PC-9 (cell line): ENCODE data around the gene IMP4. TPM values are rescaled to one million over a fixed set of nuclear protein-coding genes. Genes with fewer than 3 reads are reported as not detected.

Experiments used
- BruUV-seq: library from RNA; stranded (reverse); fragments of 400-500 nt; replicated peaks from 2 replicates; lab custom pipeline; 2021; lab: Mats Ljungman, UMichigan
- CTCF ChIA-PET: fragments of 300-600 bp; sonication (Branson Sonifier 250); formaldehyde crosslinking; loops from one replicate; lab custom pipeline; 2022; ENCODE audit warnings: antibody characterized with exemption; lab: Charles Lee
- POLR2A ChIA-PET: fragments of 300-600 bp; sonication (Branson Sonifier 250); formaldehyde crosslinking; loops from one replicate; lab custom pipeline; 2022; ENCODE audit warnings: antibody characterized with exemption; ENCODE audit not compliant: unreplicated experiment; lab: Charles Lee
- DNase-seq, 2 experiments: peaks; one replicate each; pipeline versions ENCODE4 v3.0.0 to v3.0.0-alpha.2; 2015 to 2022; ENCODE audit warnings: mixed read lengths in 1 of 2
- H2AFZ ChIP-seq: fragments of 200-600 bp; sonication (generic); 2 replicates; pipeline ENCODE4 v1.8.1; 2017; ENCODE audit warnings: antibody characterized with exemption
- H3F3A ChIP-seq: fragments of 200-600 bp; sonication (generic); 2 replicates; pipeline ENCODE4 v1.8.1; 2017; ENCODE audit warnings: antibody characterized with exemption, mild to moderate bottlenecking, low read depth; ENCODE audit not compliant: insufficient read depth
- H3K27ac ChIP-seq: fragments of 200-600 bp; sonication (generic); 2 replicates; pipeline ENCODE4 v1.6.1; 2016; ENCODE audit warnings: mixed run types
- H3K27me3 ChIP-seq: fragments of 200-600 bp; sonication (generic); 2 replicates; pipeline ENCODE4 v1.6.1; 2016; ENCODE audit warnings: low read depth, mixed run types; ENCODE audit not compliant: insufficient read depth
- H3K36me3 ChIP-seq: fragments of 200-600 bp; sonication (generic); 2 replicates; pipeline ENCODE4 v1.6.1; 2016; ENCODE audit warnings: low read depth, mixed run types
- H3K4me1 ChIP-seq: fragments of 200-600 bp; sonication (generic); replicated peaks from 2 replicates; pipeline ENCODE4 v1.6.1; 2016; ENCODE audit warnings: mixed run types; ENCODE audit not compliant: insufficient read depth
- H3K4me2 ChIP-seq: fragments of 200-600 bp; sonication (generic); 2 replicates; pipeline ENCODE4 v1.6.1; 2017; ENCODE audit warnings: mixed run types
- H3K4me3 ChIP-seq: fragments of 200-600 bp; sonication (generic); 2 replicates; pipeline ENCODE4 v1.6.1; 2016; ENCODE audit warnings: mixed run types
- H3K79me2 ChIP-seq: fragments of 200-600 bp; sonication (generic); 2 replicates; pipeline ENCODE4 v1.6.1; 2017; ENCODE audit warnings: low read depth, mixed run types
- H3K9me2 ChIP-seq: fragments of 200-600 bp; sonication (generic); 2 replicates; pipeline ENCODE4 v1.8.1; 2017; ENCODE audit warnings: mild to moderate bottlenecking; ENCODE audit not compliant: insufficient read depth
- H3K9me3 ChIP-seq: fragments of 200-600 bp; sonication (generic); 2 replicates; pipeline ENCODE4 v1.8.1; 2016; ENCODE audit warnings: low read depth; ENCODE audit not compliant: insufficient read depth
- H4K20me1 ChIP-seq: fragments of 200-600 bp; sonication (generic); 2 replicates; pipeline ENCODE4 v1.8.1; 2017; ENCODE audit not compliant: insufficient read depth
- CTCF ChIP-seq: fragments of 200-600 bp; sonication (generic); conservative IDR thresholded peaks from 2 replicates; pipeline ENCODE4 v1.6.1; 2017; ENCODE audit warnings: mixed run types, antibody characterized with exemption, mild to moderate bottlenecking, moderate library complexity
- EZH2 ChIP-seq: fragments of 200-600 bp; sonication (generic); IDR thresholded peaks from 2 replicates; pipeline ENCODE4 v1.8.0; 2017; ENCODE audit warnings: antibody characterized with exemption, low read depth
- intact Hi-C: fragments of 100-400 bp; cut with micrococcal nuclease; formaldehyde crosslinking; loops from one replicate; pipeline ENCODE4 v1.10.0; 2022; ENCODE audit not compliant: unreplicated experiment
- total RNA-seq: library from RNA; stranded (reverse); gene quantifications from 2 replicates; pipeline ENCODE4 v1.2.3, GENCODE V29; 2021

IMP4 gene
- total RNA-seq, 1 experiment from 2014 or later, result 76.8 TPM

DNA sequence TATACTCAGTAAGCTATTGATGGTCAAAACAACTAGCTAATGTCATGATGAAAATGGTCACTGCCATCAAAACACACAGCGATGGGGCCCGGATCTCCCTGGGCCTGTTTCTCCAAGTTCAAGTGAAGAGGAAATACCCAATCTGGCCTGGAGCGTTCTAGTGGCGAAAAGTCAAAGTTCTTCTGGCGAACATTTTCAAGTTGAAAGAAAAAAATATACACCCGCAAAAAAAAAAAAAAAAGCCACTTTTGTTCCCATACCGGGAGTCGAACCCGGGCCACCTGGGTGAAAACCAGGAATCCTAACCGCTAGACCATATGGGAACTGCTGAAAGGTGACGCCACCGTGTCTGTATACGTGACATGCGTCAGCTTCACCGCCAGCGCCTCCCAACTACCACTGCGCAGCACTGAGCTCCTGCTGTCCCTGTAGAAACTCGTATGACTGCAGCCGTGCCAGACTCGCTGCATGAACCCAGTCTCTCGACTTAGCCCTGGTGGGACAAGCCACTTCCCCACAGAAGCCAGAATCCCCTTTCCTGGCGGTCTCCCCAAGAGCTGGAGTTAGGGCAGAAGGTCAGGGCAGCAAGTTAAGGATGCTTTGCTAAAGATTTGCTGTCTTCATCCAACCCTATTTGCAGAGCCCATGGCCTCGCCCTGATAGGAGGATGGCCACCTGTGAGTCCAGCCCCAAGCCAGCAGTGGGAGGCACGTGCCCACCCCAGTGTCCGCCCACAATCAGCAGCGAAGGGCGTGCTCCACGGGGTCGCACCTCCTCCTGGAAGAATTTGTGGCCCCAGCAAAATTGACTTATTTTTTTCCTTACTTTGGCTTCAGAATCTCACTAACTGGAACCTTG is 5.6 kb upstream of the IMP4 start:
- Histone ChIP-seq H2AFZ (peak overlapping the region; percentile 76), H3K4me1 (peaks cover 19% of the 10 kb centered on the region), H3K4me2 (peak overlapping the region; percentile 81), H3K9me3 (no peaks in the 10 kb centered on the region), H3K27me3 (no peaks in the 10 kb centered on the region), H3K36me3 (no peaks in the 10 kb centered on the region), H3K79me2 (no peaks in the 10 kb centered on the region), H3K27ac (peak overlapping the region; percentile 4; the same call in 1 of the 2 replicates), H3F3A (peaks cover 11% of the 10 kb centered on the region; the same call in 1 of the 2 replicates), H4K20me1 (no peaks in the 10 kb centered on the region), H3K9me2 (no peaks in the 10 kb centered on the region), H3K4me3 (peak overlapping the region; percentile 64)
- TF ChIP-seq EZH2 (no peak), CTCF (no peak)
- POLR2A ChIA-PET, result no interaction called here
- no TSS peak for BruUV-seq
- CTCF ChIA-PET, result no interaction called here
- intact Hi-C loops, result loop anchor here (1.0 to 2.0 kb wide), 3 partner anchors 19 to 156 kb away; partner anchors contain the start of genes PTPN18 and SMPD4
- peak; percentile 74 to 85 for DNase-seq

GRCh38 chr2:130337735-130338325 is 4.9 kb upstream of the IMP4 start:
- intact Hi-C loops, result loop anchor here (1.0 to 2.0 kb wide), 3 partner anchors 18 to 157 kb away; partner anchors contain the start of genes PTPN18 and SMPD4
- BruUV-seq, result no TSS peak
- Histone ChIP-seq H2AFZ (peak overlapping the region; percentile 76), H3K4me3 (peak overlapping the region; percentile 64), H3K9me2 (no peaks in the 10 kb centered on the region), H3K9me3 (no peaks in the 10 kb centered on the region), H3K79me2 (peaks cover under 1% of the 10 kb centered on the region), H3K4me2 (peak overlapping the region; percentile 81), H4K20me1 (no peaks in the 10 kb centered on the region), H3K36me3 (no peaks in the 10 kb centered on the region), H3F3A (peaks cover 11% of the 10 kb centered on the region; the same call in 1 of the 2 replicates), H3K27me3 (no peaks in the 10 kb centered on the region), H3K27ac (peak overlapping the region; percentile 4; the same call in 1 of the 2 replicates), H3K4me1 (peaks cover 19% of the 10 kb centered on the region)
- DNase-seq, result no peak
- ChIA-PET POLR2A (no interaction called here), CTCF (no interaction called here)
- TF ChIP-seq CTCF (no peak), EZH2 (no peak)

- BruUV-seq, result no TSS peak
- Histone ChIP-seq H3K9me2 (no peaks in the 10 kb centered on the region), H3K4me1 (peaks cover 22% of the 10 kb centered on the region), H2AFZ (no peak overlapping the region), H3K27me3 (no peaks in the 10 kb centered on the region), H3K27ac (no peak overlapping the region), H3K9me3 (no peaks in the 10 kb centered on the region), H3K4me3 (no peak overlapping the region), H3F3A (peaks cover 11% of the 10 kb centered on the region; the same call in 1 of the 2 replicates), H3K36me3 (no peaks in the 10 kb centered on the region), H3K79me2 (peaks cover 11% of the 10 kb centered on the region), H4K20me1 (peaks cover 2% of the 10 kb centered on the region; the same call in 1 of the 2 replicates), H3K4me2 (no peak overlapping the region)
- DNase-seq, result no peak
- intact Hi-C loops, result no loop called here
- ChIA-PET CTCF (no interaction called here), POLR2A (no interaction called here)
- TF ChIP-seq CTCF, result no peak
- TF ChIP-seq EZH2, result no peak
Observed at GRCh38 chr2:130338793-130339345, 3.8 kb upstream of the IMP4 start.
